ENCODE measurements around the gene NOX3.

DNA sequence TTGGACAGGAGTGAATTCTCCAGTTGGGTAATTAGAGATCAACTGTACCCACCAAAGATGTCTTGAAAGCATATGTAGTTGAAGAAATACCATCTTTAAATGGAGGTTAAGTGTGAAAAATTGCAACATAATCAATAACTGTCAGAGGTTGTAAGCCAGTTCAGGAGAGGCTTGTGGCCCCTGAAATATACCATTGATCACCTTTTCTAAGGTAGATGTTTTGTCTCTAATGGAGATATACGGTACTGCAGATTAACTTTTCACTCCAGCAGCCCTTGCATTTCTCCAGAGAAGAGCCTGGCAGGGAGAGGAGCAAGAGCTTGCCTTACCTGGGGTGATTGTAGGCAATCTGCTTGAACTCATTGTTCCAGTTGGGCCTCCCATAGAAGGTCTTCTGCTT is 48.8 kb downstream of the NOX3 start:
- TF ChIP-seq, protein P1, sequence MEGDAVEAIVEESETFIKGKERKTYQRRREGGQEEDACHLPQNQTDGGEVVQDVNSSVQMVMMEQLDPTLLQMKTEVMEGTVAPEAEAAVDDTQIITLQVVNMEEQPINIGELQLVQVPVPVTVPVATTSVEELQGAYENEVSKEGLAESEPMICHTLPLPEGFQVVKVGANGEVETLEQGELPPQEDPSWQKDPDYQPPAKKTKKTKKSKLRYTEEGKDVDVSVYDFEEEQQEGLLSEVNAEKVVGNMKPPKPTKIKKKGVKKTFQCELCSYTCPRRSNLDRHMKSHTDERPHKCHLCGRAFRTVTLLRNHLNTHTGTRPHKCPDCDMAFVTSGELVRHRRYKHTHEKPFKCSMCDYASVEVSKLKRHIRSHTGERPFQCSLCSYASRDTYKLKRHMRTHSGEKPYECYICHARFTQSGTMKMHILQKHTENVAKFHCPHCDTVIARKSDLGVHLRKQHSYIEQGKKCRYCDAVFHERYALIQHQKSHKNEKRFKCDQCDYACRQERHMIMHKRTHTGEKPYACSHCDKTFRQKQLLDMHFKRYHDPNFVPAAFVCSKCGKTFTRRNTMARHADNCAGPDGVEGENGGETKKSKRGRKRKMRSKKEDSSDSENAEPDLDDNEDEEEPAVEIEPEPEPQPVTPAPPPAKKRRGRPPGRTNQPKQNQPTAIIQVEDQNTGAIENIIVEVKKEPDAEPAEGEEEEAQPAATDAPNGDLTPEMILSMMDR (IDR thresholded peaks at IDR 0.05), result peak in 1 of 6 experiments; percentile 3
- no peak for TF ChIP-seq POLR2A (IDR thresholded peaks at IDR 0.05)

All from Peyer's patch (tissue), 4 donors.